Gastrocnemius medialis (tissue), 4 donors: ENCODE results near the gene CENPC. TPM values are rescaled to one million over a fixed set of nuclear protein-coding genes. Genes with fewer than 3 reads are reported as not detected.

Experiments
- ATAC-seq, 2 donors: fragments of 150-250 bp; one replicate each; pipeline ENCODE4 v1.9.1; 2016
- DNase-seq, 2 donors: peaks; one replicate each; pipeline ENCODE4 v3.0.0-alpha.2; 2019
- H3K27ac ChIP-seq, 4 donors: fragments of 200-600 bp; sonication (generic); 1 replicate in 1 of 4; 2 replicates in 3 of 4; pipeline ENCODE4 v1.5.1; 2016 to 2018; ENCODE audit warnings: mild to moderate bottlenecking in 2 of 4, moderate library complexity in 1 of 4
- H3K27me3 ChIP-seq, 3 donors: fragments of 200-600 bp; sonication (generic) in 2 of 3; 1 replicate in 1 of 3; 2 replicates in 2 of 3; pipeline versions ENCODE4 v1.5.1 to v1.6.0; 2016 to 2019; ENCODE audit warnings: mild to moderate bottlenecking in 1 of 3, moderate library complexity in 1 of 3
- H3K36me3 ChIP-seq, 2 donors: fragments of 200-600 bp; sonication (generic) in 1 of 2; one replicate each; pipeline ENCODE4 v1.5.1; 2017 to 2018
- H3K4me1 ChIP-seq, 2 donors: fragments of 200-600 bp; sonication (generic) in 1 of 2; one replicate each; pipeline ENCODE4 v1.5.1; 2016 to 2017; ENCODE audit warnings: mild to moderate bottlenecking in 2 of 2
- H3K4me3 ChIP-seq, 4 donors: fragments of 200-600 bp; sonication (generic) in 3 of 4; 1 replicate in 1 of 4; 2 replicates in 3 of 4; pipeline ENCODE4 v1.5.1; 2016 to 2019; ENCODE audit warnings: mild to moderate bottlenecking in 2 of 4
- H3K9me3 ChIP-seq, 3 donors: fragments of 200-600 bp; sonication (generic) in 2 of 3; 1 replicate in 1 of 3; 2 replicates in 2 of 3; pipeline ENCODE4 v1.5.1; 2016 to 2019
- CTCF ChIP-seq, 5 experiments: fragments of 450-650 bp in 3 of 5; fragments of 200-600 bp in 2 of 5; sonication (generic) in 2 of 5; IDR thresholded peaks in 4 of 5; conservative IDR thresholded peaks in 1 of 5; 1 replicate in 4 of 5; 2 replicates in 1 of 5; pipeline ENCODE4 v1.5.1; 2016 to 2019; ENCODE audit warnings: antibody characterized with exemption in 5 of 5, mild to moderate bottlenecking in 3 of 5, moderate library complexity in 3 of 5
- POLR2A ChIP-seq, 2 donors: fragments of 450-650 bp; IDR thresholded peaks; one replicate each; pipeline ENCODE4 v1.6.1; 2017; ENCODE audit warnings: antibody characterized with exemption in 2 of 2, mild to moderate bottlenecking in 2 of 2, moderate library complexity in 2 of 2
- in situ Hi-C, 4 donors: fragments of 200-750 bp; cut with MboI; loops; one replicate each; pipeline versions ENCODE4 v1.15.0 to v1.8.0; 2017; ENCODE audit warnings: low sequenced_read_pairs in 4 of 4
- intact Hi-C: fragments of 100-400 bp; cut with DNase I; formaldehyde crosslinking; loops from one replicate; pipeline ENCODE4 v1.15.1; 2023; ENCODE audit warnings: low total_unique reads
- total RNA-seq, 4 donors: library from RNA; depleted of rRNA; stranded (reverse); fragments of >200 nt; gene quantifications; one replicate each; pipeline versions ENCODE4 v1.1.0 to v1.2.3, GENCODE V29; 2016

Gene CENPC
- total RNA-seq, 4 donors from 2014 or later = 2.4 to 10.4 (median 5.2) TPM

DNA sequence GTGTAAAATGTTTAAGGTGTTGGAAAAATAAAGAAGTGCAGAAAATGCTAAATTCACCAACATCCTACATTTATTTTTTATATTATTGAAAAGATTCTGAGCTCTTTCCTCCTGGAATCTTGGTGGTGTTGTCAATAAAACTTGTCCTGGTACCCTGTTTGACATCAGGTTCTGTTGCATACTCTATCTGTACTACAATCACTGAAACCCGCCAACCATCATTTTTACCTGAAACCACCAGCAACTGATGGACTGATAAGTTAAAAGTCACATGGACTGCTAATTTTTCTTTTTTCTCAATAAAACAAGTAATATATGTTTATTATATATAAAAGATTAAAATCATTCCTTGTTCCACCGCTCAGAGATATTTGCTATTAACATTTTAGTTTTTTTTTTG is 36.6 kb upstream of the CENPC start:
- Histone ChIP-seq H3K9me3 (no peaks in the 10 kb centered on the region), H3K27ac (no peak overlapping the region), H3K27me3 (no peaks in the 10 kb centered on the region), H3K4me3 (no peak overlapping the region), H3K4me1 (no peaks in the 10 kb centered on the region), H3K36me3 (no peaks in the 10 kb centered on the region)
- ATAC-seq = no peak
- in situ Hi-C loops = no loop called here
- intact Hi-C loops = no loop called here
- DNase-seq = no peak
- TF ChIP-seq CTCF (IDR thresholded peaks at IDR 0.05 in 4 of 5, conservative IDR thresholded peaks at IDR 0.05 in 1 of 5) = no peak
- TF ChIP-seq POLR2A (IDR thresholded peaks at IDR 0.05) = no peak

DNA sequence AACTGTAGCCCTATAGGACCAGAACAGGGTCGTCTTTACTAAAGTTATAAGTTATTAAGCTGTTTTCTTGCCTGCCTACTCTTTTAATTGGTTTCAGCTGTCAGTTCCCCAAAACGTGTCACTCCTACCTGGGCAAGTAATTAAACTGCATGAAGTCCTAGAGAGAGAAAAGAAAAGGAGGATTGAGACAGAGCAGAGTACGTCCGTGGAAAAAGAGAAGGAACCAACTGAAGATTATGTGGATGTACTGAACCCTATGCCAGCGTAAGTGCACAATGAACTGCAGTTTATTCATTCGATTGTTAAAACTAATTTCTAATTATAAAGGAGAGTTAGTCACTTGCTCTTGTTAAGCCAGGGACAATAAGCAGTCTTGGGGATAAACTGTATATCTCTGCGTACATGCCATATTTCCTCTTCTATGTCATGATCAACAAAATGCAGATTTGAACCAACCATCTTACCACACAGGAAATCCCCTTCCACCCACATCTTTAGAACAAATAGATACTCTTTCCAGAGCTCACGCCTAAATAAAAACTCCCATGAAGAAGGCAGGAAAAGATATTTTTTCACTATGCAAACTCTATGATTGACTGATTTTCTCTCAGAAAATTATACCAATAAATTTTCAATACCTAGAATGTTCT is 36.0 kb upstream of the CENPC start:
- no peaks in the 10 kb centered on the region for H3K36me3 ChIP-seq
- no peak for TF ChIP-seq CTCF (IDR thresholded peaks at IDR 0.05 in 4 of 5, conservative IDR thresholded peaks at IDR 0.05 in 1 of 5)
- no peak for TF ChIP-seq POLR2A (IDR thresholded peaks at IDR 0.05)
- no peak overlapping the region for H3K4me3 ChIP-seq
- ATAC-seq = no peak
- H3K4me1 ChIP-seq = no peaks in the 10 kb centered on the region
- intact Hi-C loops (no loop called here), in situ Hi-C loops (no loop called here)
- no peak for DNase-seq
- H3K9me3 ChIP-seq = no peaks in the 10 kb centered on the region
- no peak overlapping the region for H3K27ac ChIP-seq
- H3K27me3 ChIP-seq = no peaks in the 10 kb centered on the region

GRCh38 chr4:67580577-67580976 is 35.3 kb upstream of the CENPC start:
- Histone ChIP-seq H3K4me1 (no peaks in the 10 kb centered on the region), H3K27me3 (no peaks in the 10 kb centered on the region), H3K27ac (no peak overlapping the region), H3K9me3 (no peaks in the 10 kb centered on the region), H3K4me3 (no peak overlapping the region), H3K36me3 (no peaks in the 10 kb centered on the region)
- in situ Hi-C loops = no loop called here
- intact Hi-C loops = no loop called here
- DNase-seq (no peak), ATAC-seq (no peak)
- no peak for TF ChIP-seq CTCF (IDR thresholded peaks at IDR 0.05 in 4 of 5, conservative IDR thresholded peaks at IDR 0.05 in 1 of 5)
- no peak for TF ChIP-seq POLR2A (IDR thresholded peaks at IDR 0.05)

DNA sequence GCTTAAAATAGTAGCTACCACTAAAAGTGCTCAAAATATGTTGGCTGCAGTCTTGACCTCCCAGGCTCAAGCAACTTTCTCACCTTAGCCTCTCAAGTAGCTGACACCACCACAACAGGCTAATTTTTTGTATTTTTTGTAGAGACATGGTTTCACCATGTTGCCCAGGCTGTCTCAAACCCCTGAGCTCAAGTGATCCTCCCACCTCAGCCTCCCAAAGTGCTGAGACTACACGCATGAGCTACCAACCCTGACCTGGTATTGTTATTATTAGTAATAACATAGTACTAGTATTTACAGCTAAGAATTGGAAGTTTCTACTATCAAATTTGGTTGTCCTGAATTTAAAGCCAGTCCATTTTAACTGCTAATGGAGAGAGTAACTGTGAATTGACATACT is 31.2 kb upstream of the CENPC start:
- ATAC-seq = no peak
- Histone ChIP-seq H3K36me3 (no peaks in the 10 kb centered on the region), H3K27ac (no peak overlapping the region), H3K27me3 (no peaks in the 10 kb centered on the region), H3K4me3 (no peak overlapping the region), H3K9me3 (no peaks in the 10 kb centered on the region), H3K4me1 (no peaks in the 10 kb centered on the region)
- in situ Hi-C loops (no loop called here), intact Hi-C loops (no loop called here)
- TF ChIP-seq POLR2A (IDR thresholded peaks at IDR 0.05) (no peak), CTCF (IDR thresholded peaks at IDR 0.05 in 4 of 5, conservative IDR thresholded peaks at IDR 0.05 in 1 of 5) (no peak)
- no peak for DNase-seq

- intact Hi-C loops = no loop called here
Measured at GRCh38 chr4:67576059-67576466, 30.8 kb upstream of the CENPC start.

More at GRCh38 chr4:67576059-67576466, 30.8 kb upstream of the CENPC start:
- no peak overlapping the region for H3K4me3 ChIP-seq
- ATAC-seq (no peak), DNase-seq (no peak)
- no peaks in the 10 kb centered on the region for H3K9me3 ChIP-seq
- no peaks in the 10 kb centered on the region for H3K36me3 ChIP-seq
- H3K4me1 ChIP-seq = no peaks in the 10 kb centered on the region
- in situ Hi-C loops = no loop called here
- no peaks in the 10 kb centered on the region for H3K27me3 ChIP-seq
- no peak overlapping the region for H3K27ac ChIP-seq
- no peak for TF ChIP-seq CTCF (IDR thresholded peaks at IDR 0.05 in 4 of 5, conservative IDR thresholded peaks at IDR 0.05 in 1 of 5)
- TF ChIP-seq POLR2A (IDR thresholded peaks at IDR 0.05) = no peak
